Measurements from ENCODE around the gene ESR1. TPM values are rescaled to one million over a fixed set of nuclear protein-coding genes. Genes with fewer than 3 reads are reported as not detected.
A peak's percentile ranks its signal among the peaks of the same experiment; 100 is the strongest.

ESR1 gene
- total RNA-seq, 1 donor from 2014 or later = 17.5 TPM

DNA sequence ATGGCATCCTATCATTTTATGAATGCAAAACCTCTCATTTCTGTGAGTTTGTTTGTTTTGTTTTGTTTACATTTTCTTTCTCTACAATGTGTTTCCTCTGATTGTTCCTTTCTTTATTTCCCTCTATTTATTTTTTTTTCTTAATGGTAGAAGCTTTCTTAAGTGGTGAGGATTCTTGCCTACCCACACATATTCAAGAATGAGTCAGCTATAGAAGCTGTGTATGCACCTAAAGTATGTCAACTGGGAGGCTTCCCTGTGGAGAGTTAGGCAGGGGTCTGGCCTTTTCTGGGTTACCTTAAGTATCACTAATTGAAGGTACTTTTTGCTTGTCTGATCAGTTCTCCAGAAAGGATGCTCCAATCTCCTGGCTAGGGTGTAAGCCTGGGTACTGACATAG is 354.0 kb downstream of the ESR1 start:
- peaks cover 26% of the 10 kb centered on the region for H3K4me1 Mint-ChIP-seq
- peak overlapping the region; percentile 82 for H3K27ac Mint-ChIP-seq
- DNase-seq (no peak), ATAC-seq (ENCODE audit: low read depth) (no peak)
- ChIA-PET CTCF (no interaction called here), POLR2A (interaction anchor here (1.6 kb wide), 1 partner anchor 23 kb away, joined by 6 read pairs; no protein-coding TSS in a partner anchor)
- H3K4me3 Mint-ChIP-seq = no peak overlapping the region
- peaks cover 63% of the 10 kb centered on the region for H3K36me3 Mint-ChIP-seq (ENCODE audit: low read depth)
- intact Hi-C loops (cut with micrococcal nuclease) = no loop called here
- no peaks in the 10 kb centered on the region for H3K27me3 Mint-ChIP-seq
- H3K9me3 Mint-ChIP-seq = no peaks in the 10 kb centered on the region
- TF ChIP-seq, protein P1, sequence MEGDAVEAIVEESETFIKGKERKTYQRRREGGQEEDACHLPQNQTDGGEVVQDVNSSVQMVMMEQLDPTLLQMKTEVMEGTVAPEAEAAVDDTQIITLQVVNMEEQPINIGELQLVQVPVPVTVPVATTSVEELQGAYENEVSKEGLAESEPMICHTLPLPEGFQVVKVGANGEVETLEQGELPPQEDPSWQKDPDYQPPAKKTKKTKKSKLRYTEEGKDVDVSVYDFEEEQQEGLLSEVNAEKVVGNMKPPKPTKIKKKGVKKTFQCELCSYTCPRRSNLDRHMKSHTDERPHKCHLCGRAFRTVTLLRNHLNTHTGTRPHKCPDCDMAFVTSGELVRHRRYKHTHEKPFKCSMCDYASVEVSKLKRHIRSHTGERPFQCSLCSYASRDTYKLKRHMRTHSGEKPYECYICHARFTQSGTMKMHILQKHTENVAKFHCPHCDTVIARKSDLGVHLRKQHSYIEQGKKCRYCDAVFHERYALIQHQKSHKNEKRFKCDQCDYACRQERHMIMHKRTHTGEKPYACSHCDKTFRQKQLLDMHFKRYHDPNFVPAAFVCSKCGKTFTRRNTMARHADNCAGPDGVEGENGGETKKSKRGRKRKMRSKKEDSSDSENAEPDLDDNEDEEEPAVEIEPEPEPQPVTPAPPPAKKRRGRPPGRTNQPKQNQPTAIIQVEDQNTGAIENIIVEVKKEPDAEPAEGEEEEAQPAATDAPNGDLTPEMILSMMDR (IDR thresholded peaks at IDR 0.05) = no peak

DNA sequence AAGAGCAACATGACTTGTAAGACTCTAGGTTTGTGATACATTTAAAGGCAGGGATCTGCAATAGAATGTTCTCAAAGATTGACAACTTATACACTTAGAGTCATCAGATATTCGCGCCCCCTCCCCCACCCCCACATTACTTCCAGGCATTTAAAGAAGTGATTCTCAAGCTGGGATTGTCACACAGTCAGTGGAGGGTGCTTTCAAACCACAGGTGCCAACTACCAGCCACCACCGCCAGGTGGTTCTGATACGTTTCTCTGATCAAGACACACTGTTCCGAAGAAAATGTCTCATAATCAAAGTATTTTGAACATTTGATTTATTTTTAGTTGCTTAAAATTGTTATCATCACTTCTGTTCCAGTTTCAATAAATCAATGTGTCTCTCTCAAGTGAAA is 357.5 kb downstream of the ESR1 start:
- no peak for ATAC-seq (ENCODE audit: low read depth)
- H3K27ac Mint-ChIP-seq = no peak overlapping the region
- TF ChIP-seq, protein P1 (IDR thresholded peaks at IDR 0.05) = no peak
- intact Hi-C loops (cut with micrococcal nuclease) = loop anchor here (5.0 kb wide), 1 partner anchor 713 kb away; the partner anchor contains the start of gene RMND1
- POLR2A ChIA-PET = no interaction called here
- no peak overlapping the region for H3K4me3 Mint-ChIP-seq
- H3K9me3 Mint-ChIP-seq = no peaks in the 10 kb centered on the region
- peaks cover 37% of the 10 kb centered on the region for H3K4me1 Mint-ChIP-seq
- no peaks in the 10 kb centered on the region for H3K27me3 Mint-ChIP-seq
- DNase-seq = no peak
- CTCF ChIA-PET = interaction anchor here (1.1 kb wide), 1 partner anchor 472 kb away, joined by 3 read pairs; no protein-coding TSS in a partner anchor
- H3K36me3 Mint-ChIP-seq (ENCODE audit: low read depth) = peaks cover 61% of the 10 kb centered on the region

DNA sequence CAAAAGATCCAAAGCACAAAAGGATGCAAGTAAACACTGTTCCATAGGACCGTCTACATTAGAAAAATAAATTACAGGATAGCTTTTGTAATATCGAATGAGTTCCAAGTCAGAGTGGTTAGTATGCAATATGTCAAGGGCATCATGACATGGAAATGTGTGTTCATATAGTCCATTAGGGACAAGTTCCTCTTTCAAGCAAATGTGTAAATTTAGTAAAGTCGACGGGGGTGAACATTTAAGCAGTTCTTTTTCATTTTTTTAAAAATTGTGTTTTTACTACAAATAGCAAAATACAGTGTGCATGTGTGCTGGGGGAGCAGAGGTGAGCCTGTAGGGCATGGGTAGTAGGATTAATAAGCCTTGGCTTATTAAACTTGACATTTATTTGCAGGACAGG is 359.0 kb downstream of the ESR1 start:
- H3K27me3 Mint-ChIP-seq = no peaks in the 10 kb centered on the region
- H3K27ac Mint-ChIP-seq = peak overlapping the region; percentile 60
- intact Hi-C loops (cut with micrococcal nuclease) = loop anchor here (5.0 kb wide), 1 partner anchor 714 kb away; the partner anchor contains the start of gene RMND1
- H3K4me3 Mint-ChIP-seq = no peak overlapping the region
- TF ChIP-seq, protein P1 (IDR thresholded peaks at IDR 0.05) = no peak
- ATAC-seq (ENCODE audit: low read depth) (no peak), DNase-seq (no peak)
- ChIA-PET POLR2A (interaction anchor here (1.5 kb wide), 1 partner anchor 19 kb away, joined by 4 read pairs; no protein-coding TSS in a partner anchor), CTCF (no interaction called here)
- peaks cover 40% of the 10 kb centered on the region for H3K4me1 Mint-ChIP-seq
- H3K36me3 Mint-ChIP-seq (ENCODE audit: low read depth) = peaks cover 72% of the 10 kb centered on the region
- peaks cover 8% of the 10 kb centered on the region for H3K9me3 Mint-ChIP-seq

DNA sequence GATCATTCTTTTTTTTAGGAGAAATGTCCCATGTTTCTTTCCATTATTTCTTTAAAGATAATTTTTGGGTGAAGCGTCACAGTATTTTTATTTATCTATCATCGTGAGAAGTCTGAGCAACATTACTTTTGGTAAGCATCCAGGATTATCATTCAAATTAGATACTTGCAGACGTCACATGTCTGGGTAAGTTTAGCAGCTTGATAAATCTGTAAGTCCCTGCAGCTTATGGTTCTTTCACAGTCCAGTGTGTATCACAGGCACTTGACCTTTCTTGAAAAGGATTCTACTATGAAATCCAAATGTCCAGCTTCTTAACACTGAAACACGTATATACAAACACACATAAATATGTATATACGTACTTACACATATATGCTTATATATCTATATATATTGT is 359.4 kb downstream of the ESR1 start:
- Mint-ChIP-seq H3K4me1 (peaks cover 40% of the 10 kb centered on the region), H3K4me3 (no peak overlapping the region), H3K9me3 (peaks cover 9% of the 10 kb centered on the region), H3K27ac (peak overlapping the region; percentile 60), H3K36me3 (ENCODE audit: low read depth) (peaks cover 74% of the 10 kb centered on the region), H3K27me3 (no peaks in the 10 kb centered on the region)
- intact Hi-C loops (cut with micrococcal nuclease) = loop anchor here (5.0 kb wide), 1 partner anchor 715 kb away; the partner anchor contains the start of gene RMND1
- no peak for DNase-seq
- TF ChIP-seq, protein P1 (IDR thresholded peaks at IDR 0.05) = no peak
- CTCF ChIA-PET = no interaction called here
- POLR2A ChIA-PET = interaction anchor here (1.8 kb wide), 1 partner anchor 18 kb away, joined by 7 read pairs; no protein-coding TSS in a partner anchor
- no peak for ATAC-seq (ENCODE audit: low read depth)

DNA sequence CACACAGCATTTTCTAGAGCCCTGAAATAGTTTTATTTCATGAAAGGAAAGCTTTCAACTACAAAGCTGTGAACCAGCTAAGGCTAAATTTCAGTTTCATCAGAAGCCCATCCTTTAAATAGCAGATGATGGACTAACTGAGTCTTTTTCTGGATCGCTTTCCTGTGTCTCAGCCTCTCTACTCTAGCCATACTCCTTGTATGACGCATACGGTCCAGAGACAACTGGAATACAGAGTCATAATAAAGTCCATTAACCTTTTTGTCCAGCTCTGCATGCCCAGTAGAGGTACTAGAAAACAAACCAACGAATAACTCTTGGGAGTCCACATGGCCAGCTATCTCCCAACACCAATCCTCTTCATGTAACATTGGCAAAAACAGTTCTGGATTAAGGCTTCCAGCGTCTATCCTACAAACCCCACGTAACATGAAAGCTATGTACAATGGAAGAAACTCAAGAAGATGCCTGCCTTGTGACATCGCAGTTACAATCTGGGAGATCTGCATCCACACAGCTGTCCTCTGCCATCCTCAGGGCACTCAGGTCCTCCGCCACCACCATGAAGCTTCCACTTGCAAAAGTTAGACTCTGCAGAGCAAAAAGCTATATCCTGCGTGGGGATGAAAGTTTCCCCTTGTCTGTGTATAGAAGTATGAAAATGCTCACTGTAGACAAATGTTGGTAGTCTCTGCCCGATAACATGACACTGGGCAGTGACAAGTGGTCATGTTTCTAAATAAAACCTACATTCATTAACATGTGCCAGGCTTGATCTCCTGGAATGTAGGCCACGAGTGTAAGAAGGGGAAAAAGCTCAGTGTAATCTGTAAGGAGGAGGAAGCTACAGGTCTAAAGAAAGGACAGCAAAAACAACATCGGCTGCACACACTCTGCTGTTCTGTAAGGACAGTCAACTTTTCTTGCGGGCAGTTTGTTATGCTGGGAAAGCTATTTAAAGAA is 360.4 kb downstream of the ESR1 start:
- ChIA-PET POLR2A (interaction anchor here (0.9 to 1.8 kb wide), 4 partner anchors 8 to 134 kb away, joined by 3 to 7 read pairs (median 4); no protein-coding TSS in a partner anchor), CTCF (no interaction called here)
- Mint-ChIP-seq H3K4me3 (peak overlapping the region; percentile 37), H3K27ac (peak overlapping the region; percentile 74), H3K9me3 (peaks cover 11% of the 10 kb centered on the region), H3K4me1 (peaks cover 38% of the 10 kb centered on the region), H3K27me3 (no peaks in the 10 kb centered on the region), H3K36me3 (ENCODE audit: low read depth) (peaks cover 73% of the 10 kb centered on the region)
- intact Hi-C loops (cut with micrococcal nuclease) = loop anchor here (5.0 kb wide), 1 partner anchor 716 kb away; the partner anchor contains the start of gene RMND1
- DNase-seq (no peak), ATAC-seq (ENCODE audit: low read depth) (no peak)
- TF ChIP-seq, protein P1 (IDR thresholded peaks at IDR 0.05) = no peak
